NCI-H2227 (cell line): ENCODE measurements around the gene SAPCD2.

ENCODE experiments used
- DNase-seq: peaks from one replicate; lab custom pipeline; 2025; ENCODE audit not compliant: unreplicated experiment; lab: John Stamatoyannopoulos, UW

SAPCD2 gene

DNA sequence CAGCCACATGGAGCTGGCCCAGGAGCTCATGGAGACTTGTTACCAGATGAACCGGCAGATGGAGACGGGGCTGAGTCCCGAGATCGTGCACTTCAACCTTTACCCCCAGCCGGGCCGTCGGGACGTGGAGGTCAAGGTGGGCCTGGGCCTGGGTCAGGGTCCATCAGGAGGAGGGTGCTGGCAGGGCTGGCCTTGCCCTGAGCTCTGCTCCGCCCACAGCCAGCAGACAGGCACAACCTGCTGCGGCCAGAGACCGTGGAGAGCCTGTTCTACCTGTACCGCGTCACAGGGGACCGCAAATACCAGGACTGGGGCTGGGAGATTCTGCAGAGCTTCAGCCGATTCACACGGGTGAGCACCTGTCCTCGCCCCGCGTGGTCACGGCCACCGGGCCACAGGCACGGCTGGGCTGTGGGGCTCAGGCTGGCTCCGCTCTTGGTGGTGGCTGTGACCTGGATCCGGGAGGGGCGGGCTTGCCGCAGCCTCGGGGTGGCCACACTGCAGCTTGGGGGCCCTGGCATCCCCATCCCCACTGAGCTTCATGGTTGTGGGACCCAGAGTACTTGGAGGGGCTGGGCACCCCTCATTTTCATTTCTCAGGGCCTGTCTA is 37.1 kb upstream of the SAPCD2 start:
- no peak for DNase-seq

DNA sequence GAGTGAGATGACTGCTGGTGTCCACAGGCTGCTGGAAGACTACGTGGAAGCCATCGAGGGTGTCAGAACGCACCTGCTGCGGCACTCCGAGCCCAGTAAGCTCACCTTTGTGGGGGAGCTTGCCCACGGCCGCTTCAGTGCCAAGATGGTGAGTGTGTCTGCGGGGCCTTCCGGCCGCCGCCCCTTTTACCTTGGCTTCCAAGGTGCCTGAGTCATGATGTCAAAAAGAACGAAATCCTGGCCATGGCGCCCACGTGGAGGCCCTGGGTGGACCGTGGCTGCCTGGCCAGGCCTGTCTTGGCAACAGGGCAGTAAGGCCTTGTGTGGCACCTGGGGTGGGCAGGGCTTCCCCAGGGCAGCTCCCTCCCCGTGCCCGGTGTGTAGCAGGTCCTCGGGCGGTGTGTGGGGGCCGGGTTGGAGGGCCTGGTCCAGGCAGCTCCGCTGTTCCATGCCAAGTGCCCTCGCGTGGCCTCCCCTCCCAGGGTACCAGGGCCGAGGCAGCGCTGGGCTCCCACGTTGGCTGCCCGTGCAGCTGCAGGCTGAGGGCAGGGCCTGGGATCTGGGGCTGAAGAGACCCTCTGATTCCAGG is 36.4 kb upstream of the SAPCD2 start:
- DNase-seq: no peak

DNA sequence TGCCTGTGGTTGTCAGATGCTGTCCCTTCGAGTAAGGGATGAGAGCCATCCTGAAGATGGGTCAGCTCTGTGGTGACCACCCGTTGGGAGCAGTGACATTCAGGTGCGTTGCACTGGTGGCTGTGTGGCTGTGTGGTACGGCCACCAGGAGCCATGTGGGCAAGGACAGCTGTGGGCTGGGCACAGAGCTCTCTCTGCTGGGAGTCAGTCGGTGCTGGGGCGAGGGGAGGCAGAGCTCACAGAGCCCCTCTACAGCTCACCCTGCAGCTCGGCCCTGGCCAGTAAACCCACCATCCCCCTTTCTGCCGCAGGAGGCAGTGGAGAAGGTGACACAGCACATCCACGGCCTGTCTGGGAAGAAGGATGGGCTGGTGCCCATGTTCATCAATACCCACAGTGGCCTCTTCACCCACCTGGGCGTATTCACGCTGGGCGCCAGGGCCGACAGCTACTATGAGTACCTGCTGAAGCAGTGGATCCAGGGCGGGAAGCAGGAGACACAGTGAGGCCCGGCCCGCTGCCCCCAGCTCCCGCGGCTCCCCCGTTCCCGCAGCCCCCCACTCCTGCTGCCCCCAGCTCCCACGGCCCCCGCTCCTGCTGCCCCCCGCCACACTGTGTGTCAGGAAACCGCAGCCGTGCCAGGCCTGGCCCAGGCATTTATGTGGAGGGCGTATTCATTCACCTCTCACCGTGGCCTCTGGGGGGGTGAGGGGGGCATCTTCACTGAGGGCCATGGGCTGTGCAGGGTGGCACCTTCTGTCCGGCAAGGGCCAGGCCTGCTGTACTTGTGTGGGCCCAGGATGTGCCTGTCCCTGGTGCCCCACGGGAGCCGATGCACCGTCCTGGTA is 35.7 kb upstream of the SAPCD2 start:
- no peak for DNase-seq

DNA sequence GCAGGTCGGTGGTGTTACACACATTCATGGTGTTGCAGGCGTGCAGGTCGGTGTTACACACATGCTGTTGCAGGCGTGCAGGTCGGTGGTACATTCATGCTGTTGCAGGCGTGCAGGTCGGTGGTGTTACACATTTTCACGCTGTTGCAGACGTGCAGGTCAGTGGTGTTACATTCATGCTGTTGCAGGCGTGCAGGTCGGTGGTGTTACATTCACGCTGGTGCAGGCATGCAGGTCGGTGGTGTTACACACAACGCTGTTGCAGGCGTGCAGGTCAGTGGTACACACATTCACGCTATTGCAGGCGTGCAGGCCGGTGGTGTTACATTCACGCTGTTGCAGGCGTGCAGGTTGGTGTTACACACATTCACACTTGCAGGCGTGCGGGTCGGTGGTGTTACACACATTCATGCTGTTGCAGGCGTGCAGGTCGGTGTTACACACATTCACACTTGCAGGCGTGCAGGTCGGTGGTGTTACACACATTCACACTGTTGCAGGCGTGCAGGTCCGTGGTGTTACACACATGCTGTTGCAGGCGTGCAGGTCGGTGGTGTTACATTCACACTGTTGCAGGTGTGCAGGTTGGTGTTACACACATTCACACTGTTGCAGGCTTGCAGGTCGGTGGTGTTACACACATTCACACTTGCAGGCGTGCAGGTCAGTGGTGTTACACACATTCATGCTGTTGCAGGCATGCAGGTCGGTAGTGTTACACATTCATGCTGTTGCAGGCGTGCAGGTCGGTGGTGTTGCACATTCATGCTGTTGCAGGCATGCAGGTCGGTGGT is 33.0 kb upstream of the SAPCD2 start:
- no peak for DNase-seq

DNA sequence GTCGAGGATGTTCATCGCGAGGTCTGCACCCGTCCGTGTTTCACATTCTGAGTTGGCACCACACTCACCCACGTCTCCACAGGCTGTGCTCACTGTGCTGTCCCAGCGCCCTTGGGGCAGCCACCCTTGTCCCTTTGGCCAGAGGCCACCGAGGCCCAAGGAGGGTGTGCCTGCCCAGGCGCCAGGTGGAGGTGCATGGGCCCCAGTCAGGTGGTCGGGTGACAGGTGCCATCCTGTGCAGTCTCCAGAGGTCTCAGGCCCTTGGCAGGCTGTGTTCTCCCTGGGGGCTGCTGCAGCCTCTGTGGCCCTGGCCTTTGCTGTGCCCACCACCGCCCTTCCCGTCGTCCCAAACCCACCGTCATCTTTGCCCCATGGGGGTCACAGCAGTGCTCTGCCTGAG is 28.9 kb upstream of the SAPCD2 start:
- DNase-seq: no peak

DNA sequence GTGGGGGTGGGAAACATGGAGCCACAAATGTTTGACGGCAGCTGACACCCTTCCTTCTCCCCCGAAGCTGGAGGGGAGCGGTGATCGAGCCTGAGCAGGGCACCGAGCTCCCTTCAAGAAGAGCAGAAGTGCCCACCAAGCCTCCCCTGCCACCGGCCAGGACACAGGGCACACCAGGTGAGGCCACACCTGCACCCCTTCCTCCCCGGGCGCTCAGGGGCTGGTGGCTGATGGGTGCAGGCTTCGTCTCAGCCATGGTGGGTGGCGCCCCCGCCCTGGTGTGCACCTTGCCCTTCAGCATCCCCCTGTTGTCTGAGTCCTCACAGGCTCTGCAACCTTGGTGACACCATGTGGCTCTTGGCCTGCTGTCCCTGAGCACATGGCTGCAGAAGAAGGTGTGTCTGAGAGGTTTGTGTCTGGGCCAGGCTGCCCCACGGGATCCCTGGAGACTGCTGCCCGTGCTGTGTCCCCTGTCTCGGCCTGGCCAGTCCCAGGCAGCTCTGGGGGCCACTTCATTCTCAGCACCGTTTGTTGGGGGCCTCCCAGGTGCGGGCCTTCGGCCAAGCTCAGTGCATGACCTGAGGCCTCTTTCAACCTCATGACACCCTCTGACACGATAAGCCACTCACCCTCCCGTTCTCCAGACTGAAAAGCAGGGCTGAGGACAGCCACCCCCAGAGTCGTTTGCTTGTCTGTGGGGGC is 27.6 kb upstream of the SAPCD2 start:
- DNase-seq: no peak

DNA sequence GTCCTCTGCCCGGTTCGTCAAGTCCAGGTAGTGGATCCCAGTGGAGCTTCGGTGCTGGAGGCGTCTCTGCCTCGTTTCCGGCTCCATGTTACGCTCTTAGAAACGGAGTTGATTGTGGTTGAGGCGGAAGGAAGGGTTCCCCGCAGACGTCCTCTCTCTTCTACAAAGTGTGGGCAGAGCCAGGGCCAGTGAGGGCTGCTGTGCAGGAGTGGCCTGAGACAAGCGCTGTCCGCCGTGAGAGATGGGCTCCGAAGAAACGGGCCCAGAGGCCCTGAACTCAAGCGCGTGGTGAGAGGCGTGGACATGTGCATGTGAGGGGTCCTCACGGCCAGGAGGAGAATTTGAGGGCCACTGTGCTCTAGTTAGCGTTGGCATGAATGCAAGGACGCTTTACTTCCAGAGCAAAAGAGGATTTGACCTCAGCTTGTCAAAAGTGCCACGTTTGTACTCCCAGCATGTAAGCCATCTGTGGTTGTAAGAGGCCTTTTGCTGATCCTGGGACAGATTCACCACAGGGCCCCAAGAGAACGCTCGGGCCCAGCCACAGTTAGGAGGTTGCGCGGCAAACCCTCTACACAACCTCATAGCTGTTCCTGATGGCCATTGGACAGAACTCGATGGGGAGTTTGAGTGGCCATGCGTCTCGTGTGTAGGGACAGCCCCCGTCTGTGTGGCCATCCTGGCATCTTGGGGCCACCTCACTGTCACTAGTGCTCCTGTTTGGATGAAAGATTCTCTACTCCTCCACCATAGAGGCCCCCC is 26.6 kb upstream of the SAPCD2 start:
- no peak for DNase-seq

DNA sequence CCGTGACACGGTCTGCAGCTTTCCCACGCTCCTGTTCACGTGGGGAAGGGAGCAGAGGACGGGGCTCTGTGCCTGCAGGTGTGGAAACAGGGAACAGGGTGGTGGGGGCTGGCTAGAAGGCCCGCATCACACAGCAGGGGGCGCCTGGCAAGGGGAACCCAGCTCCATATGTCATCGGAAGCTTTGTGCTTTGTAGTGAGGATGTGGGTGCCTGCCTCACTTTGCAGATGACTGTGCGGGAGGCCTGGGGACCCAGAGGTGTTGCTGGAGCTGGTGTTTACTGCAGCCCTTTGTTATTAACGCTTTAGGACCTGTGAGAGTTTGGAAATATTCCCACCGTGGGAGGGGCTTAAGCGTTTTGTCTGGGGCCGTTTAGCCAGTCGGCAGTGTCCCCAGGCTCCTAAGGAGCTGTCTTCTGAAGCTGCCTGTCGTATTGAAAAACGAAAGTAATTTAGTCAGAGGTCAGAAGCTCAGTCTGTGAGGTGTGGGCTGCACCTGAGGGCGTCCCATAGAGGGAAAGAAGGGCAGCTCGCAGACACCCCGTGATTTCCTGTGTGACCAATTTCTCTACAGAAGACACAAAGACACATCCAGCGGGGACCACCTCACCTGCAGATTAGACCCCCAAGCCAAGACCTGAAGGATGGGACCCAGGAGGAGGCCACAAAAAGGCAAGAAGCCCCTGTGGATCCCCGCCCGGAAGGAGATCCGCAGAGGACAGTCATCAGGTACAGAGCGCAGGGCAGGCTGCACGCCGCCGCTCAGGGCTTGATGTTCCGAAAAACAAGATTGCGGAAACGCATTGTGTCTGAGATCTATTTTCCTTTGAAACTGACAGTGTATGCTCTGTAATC is 25.5 kb upstream of the SAPCD2 start:
- DNase-seq: no peak

DNA sequence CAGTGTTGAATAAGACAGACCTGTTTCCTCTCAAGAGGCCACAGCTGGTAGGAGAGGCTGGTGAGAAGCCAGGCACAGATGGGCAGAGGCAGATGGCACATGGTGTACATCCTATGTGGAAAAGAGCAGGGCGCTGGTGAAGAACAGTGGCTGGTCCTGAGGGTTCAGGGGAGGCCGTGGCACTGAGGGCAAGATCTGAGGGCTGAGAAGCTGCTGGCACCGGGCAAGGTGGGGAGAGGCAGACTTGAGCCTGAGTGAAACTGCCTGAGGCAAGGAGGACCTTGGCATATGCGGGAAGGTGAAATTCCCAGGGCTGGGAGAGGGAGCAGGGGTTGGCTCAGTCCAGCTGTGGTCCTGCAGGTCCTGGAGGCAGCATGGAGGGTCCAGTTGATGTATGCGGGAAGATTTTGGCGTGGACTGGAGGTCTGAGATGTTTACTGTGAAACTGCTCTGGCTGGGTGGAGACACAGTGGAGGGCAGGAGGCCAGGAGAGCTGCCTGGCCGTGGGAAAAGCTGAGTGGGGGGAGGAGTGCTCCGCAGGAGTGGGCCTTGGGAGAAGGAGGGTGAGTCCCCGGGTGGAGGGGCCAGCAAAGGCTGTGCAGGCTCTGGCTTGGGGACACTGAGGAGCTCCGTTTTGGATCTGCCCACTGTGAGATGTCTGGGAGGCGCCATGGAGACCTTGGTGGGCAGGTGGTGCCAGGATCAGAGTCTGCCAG is 19.0 kb upstream of the SAPCD2 start:
- DNase-seq: no peak

DNA sequence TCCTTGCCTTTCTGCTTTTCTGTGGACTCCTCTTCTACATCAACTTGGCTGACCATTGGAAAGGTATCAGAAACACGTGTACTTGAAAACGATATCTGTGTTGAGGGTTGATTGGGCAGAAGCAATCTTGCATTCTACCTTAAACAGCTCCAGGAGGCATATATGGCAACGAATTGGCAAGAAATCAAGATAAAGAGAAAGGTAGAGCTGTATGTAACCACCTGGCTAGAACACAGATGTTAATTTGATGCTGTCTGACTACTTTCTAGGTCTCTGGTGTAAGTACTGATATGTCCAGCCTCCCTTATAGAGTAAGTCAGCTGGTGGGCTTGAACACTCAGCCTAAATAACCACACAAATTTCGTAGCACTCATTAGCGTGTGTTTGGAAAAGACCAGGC is 17.8 kb upstream of the SAPCD2 start:
- no peak for DNase-seq

DNA sequence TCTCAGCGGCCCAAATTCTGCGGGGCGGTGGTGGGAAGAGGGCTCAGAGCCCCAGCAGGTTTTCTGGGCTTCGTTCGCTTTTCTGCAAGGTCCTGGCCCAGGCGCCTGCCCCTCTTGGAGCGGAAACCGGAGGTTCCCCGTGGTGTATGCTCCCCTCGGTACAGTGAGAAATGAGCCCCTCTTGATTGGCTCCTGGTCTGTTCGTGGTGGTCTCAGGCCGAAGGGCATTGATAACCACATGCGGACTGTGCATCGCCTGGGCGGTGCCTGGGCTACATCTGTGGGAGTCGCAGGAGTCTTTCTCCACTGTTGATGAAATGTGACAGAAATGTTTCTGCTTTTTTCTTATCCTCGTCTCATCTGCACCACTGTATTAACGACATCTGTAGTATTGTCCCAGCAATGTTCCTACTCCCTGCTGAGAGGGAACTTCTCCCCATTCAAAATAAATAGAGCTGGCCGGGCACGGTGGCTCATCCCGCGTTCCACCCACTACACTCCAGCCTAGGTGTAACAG is 17.1 kb upstream of the SAPCD2 start:
- DNase-seq: peak; percentile 21

DNA sequence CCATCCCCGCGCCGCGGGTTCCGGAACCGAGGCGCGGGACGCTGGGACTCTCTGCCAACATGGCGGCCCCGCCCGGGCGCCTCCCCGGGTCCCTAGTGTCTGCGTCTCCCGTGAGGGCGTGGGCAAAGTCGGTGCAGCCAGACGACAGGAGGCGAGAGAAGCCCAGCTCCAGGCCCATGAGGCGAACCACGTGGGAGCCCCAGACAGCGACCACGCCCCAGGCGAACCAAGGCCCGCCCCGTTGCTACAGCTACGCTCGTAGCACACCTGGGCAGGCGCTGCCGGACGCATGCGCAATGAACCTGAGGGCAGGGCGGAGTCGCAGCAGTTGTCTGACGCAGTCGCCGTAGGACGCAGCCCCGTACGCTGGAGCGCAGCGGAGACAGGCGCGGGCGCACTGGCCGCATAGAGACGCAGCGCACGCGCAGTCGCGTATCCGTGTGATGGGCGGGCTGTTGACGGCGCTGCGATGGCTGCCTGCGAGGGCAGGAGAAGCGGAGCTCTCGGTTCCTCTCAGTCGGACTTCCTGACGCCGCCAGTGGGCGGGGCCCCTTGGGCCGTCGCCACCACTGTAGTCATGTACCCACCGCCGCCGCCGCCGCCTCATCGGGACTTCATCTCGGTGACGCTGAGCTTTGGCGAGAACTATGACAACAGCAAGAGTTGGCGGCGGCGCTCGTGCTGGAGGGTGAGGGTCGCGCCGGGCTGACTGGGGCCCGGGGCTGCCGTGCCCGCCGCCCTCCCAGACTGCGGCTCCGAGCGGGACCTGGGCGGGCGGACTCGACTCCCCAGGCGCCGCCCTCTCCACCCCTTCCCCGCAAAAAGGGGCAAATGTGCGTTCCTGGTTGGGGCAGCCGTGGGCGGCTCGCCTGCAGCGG is 16.4 kb upstream of the SAPCD2 start, which contains the start of gene MAN1B1:
TSS of gene MAN1B1 (plus strand) at position 455 of the 878 bp plus-strand sequence. CDS start at position 470, 15 bp downstream.
- DNase-seq: peak; percentile 99

DNA sequence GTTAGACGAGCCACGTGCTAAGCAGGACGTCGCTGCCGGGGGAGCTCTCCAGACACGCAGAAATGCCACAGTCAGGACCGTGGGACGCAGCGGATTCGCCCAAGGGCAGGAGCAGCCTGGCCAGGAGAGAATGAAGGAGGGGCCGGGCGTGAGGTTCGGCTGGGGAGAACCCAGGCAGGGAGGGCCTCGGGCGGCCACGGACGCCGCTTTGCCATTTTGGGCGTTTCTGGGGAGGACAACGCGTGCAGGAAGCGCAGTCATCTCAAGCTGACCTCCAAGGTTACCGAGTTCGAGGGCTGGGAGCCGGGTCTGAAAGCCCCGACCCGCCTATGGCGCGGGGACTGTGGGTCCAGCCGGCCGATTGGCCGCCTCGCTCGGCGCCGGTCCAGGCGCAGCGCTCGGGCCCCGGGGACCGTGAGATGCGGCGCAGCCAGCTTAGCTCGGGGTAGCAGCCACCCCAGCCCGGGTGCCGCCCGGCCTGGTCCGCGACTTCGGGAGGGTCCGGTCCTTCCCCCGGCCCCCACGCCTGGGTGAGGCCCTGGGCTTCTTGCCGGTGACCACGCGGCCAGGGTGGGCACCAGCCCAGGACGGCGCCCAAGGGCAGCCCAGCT is 15.7 kb upstream of the SAPCD2 start:
- peak; percentile 41 for DNase-seq

DNA sequence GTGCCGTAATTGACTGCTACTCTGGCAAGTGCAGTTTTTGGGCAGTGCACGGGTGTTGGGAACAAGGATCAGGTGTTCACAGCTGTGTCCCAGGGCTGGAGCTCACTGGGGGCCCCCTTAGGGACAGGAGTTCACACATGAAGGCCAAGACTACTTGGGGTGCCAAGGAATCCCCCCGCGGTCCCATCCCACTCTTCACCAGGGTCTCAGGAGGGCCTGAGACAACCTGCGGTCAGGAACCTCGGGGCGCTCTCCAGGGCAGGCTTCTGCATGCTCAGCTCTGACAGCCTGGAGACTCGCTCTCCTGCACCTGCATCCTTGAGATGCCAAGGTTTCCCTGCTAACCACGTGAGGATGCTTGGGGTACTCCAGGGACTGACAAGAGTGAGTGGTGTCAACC is 14.2 kb upstream of the SAPCD2 start:
- no peak for DNase-seq

DNA sequence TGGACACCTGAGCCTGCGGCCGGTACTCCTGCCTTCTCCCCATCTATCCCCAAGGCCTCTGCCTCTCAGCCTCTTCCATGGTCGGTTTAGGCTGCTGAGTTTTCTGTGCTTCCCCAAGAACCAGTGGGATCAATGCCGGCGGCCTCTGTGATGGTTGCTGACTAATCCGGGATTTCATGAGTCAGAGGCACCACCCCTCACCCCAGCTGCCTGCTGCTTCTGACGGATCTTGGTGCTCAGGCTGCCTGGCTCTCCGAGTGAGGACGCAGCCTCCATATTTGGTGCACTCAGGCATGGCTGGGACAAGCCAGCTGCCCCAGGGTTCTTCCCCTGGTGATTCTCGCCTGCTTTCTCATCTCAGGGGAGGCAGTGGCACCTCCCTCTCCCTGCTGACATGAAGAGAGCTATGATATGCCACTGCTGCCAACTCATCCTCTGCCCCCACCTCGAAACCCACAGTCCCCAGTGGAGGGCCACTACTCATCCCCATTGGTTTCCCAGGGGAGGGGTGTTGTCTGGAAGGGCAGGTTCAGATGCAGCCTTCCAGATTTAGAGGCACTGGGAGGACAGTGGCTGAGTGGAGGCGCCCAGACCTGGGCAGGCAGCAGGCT is 13.1 kb upstream of the SAPCD2 start:
- DNase-seq: no peak

DNA sequence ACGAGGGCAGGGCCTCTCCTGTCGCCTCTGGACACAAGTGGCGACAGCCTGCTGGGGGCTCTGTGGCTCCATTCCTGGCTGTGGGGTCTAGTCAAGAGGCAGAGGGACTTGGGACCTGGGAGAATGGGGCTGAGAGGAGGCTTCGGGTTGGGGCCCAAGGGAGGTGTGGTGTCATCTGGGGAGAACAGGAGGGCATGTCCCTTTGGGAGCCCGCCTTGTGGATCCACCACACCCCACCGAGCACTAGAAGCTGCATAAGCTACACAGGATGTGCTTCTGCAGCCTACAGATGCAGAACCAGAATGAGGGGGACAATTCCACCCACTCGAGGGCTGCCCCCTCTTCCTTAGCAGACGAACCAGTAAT is 12.6 kb upstream of the SAPCD2 start:
- DNase-seq: no peak
